Panc1 (cell line): ENCODE data around the gene IL1RAPL1. TPM values are rescaled to one million over a fixed set of nuclear protein-coding genes. Genes with fewer than 3 reads are reported as not detected.

Experiments
- ATAC-seq: fragments of 200-7000 bp; cut with Tn5 transposase; 2 replicates; pipeline ENCODE4 v1.9.1; 2020; ENCODE audit warnings: mild to moderate bottlenecking, moderate library complexity
- BruUV-seq: library from RNA; stranded (reverse); fragments of 400-500 nt; replicated peaks from 2 replicates; lab custom pipeline; 2021; lab: Mats Ljungman, UMichigan
- CTCF ChIA-PET: fragments of 300-600 bp; sonication (Branson Sonifier 250); formaldehyde crosslinking; loops from one replicate; lab custom pipeline; 2022; ENCODE audit warnings: antibody characterized with exemption; lab: Charles Lee
- POLR2A ChIA-PET: fragments of 300-600 bp; sonication (Branson Sonifier 250); formaldehyde crosslinking; loops from one replicate; lab custom pipeline; 2022; ENCODE audit warnings: antibody characterized with exemption; lab: Charles Lee
- DNase-seq: peaks from one replicate; pipeline ENCODE4 v3.0.0-alpha.2; 2010; ENCODE audit warnings: low read depth, low spot score
- H3K27ac ChIP-seq: 2 replicates; pipeline ENCODE4 v1.5.1; 2011; ENCODE audit warnings: mild to moderate bottlenecking, low read length, inconsistent platforms
- H3K27me3 ChIP-seq: fragments of 200-500 bp; sonication (Bioruptor generic); 2 replicates; pipeline ENCODE4 v1.6.0; 2014; ENCODE audit warnings: low read length, inconsistent platforms; ENCODE audit not compliant: control insufficient read depth, insufficient read depth
- H3K36me3 ChIP-seq: fragments of 200-500 bp; sonication (Bioruptor generic); 2 replicates; pipeline ENCODE4 v1.5.1; 2014; ENCODE audit warnings: inconsistent platforms, mild to moderate bottlenecking, low read length, moderate library complexity; ENCODE audit not compliant: control insufficient read depth, insufficient read depth
- H3K4me1 ChIP-seq: 2 replicates; pipeline ENCODE4 v1.5.1; 2011; ENCODE audit warnings: inconsistent platforms, mild to moderate bottlenecking, low read length, moderate library complexity; ENCODE audit not compliant: control insufficient read depth, insufficient read depth
- H3K4me3 ChIP-seq, 2 experiments: 2 replicates each; pipeline ENCODE4 v1.5.1; 2011 to 2012; ENCODE audit warnings: low read depth in 2 of 2, low read length in 2 of 2, mild to moderate bottlenecking in 2 of 2, inconsistent platforms in 1 of 2, moderate library complexity in 1 of 2
- H3K9me3 ChIP-seq: fragments of 200-500 bp; sonication (Bioruptor generic); 2 replicates; pipeline ENCODE4 v1.5.1; 2014; ENCODE audit warnings: low read depth, mild to moderate bottlenecking, inconsistent platforms, low read length, moderate library complexity; ENCODE audit not compliant: control insufficient read depth, insufficient read depth
- CTCF ChIP-seq: fragments of 450-650 bp; IDR thresholded peaks from 2 replicates; pipeline ENCODE4 v1.5.1; 2017; ENCODE audit warnings: mild to moderate bottlenecking
- POLR2AphosphoS5 ChIP-seq: IDR thresholded peaks from 2 replicates; pipeline ENCODE4 v1.6.1; 2012; ENCODE audit warnings: mild to moderate bottlenecking, low read depth, low read length, moderate library complexity
- SIN3A ChIP-seq: IDR thresholded peaks from 2 replicates; pipeline ENCODE4 v1.6.1; 2012; ENCODE audit warnings: low read depth, mild to moderate bottlenecking, low read length, moderate library complexity, borderline replicate concordance; ENCODE audit not compliant: insufficient read depth
- TCF7L2 ChIP-seq: IDR thresholded peaks from 2 replicates; pipeline ENCODE4 v1.6.1; 2011; ENCODE audit warnings: mild to moderate bottlenecking, low read depth, low read length, inconsistent platforms
- in situ Hi-C: cut with HindIII; loops from 2 replicates; pipeline ENCODE4 v1.10.0; 2016; ENCODE audit warnings: low sequenced_read_pairs, low pct_unique_long_range_greater_than_20kb
- intact Hi-C: fragments of 100-400 bp; cut with micrococcal nuclease; formaldehyde crosslinking; loops from one replicate; pipeline ENCODE4 v1.10.0; 2022; ENCODE audit not compliant: unreplicated experiment
- total RNA-seq: library from RNA; stranded (reverse); gene quantifications from one replicate; pipeline ENCODE4 v1.2.1, GENCODE V29; 2021; ENCODE audit not compliant: unreplicated experiment
- TF ChIP-seq, protein P1 (sequence below), 2 experiments: IDR thresholded peaks; 2 replicates each; pipeline ENCODE4 v1.6.1; 2011 to 2012; ENCODE audit warnings: low read depth in 2 of 2, control low read depth in 1 of 2, low read length in 1 of 2, mild to moderate bottlenecking in 1 of 2, moderate library complexity in 1 of 2; ENCODE audit not compliant: insufficient read depth in 1 of 2

IL1RAPL1 gene
- total RNA-seq, 1 experiment from 2014 or later = 0.59 TPM

DNA sequence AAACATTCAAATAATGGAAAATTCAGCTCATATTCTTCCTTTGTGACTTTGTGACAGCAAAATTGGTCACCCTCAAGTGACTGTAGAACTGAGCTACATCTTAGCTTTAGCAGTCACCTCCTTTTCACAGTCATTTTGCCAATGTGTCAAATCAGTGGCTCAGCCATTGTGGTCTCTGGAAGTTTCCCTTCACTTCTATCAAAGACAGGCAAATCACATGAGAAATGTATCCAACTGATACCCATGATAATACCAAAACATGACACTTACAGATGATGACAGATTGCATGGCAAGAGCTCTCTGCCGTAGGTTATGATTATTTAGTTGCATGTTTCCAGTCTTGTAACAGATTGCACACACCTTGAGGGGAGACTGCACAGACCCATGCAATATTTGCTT lies 1078.3 kb downstream of the IL1RAPL1 start:
- ChIA-PET POLR2A (no interaction called here), CTCF (no interaction called here)
- Histone ChIP-seq H3K27me3 (no peaks in the 10 kb centered on the region), H3K36me3 (no peaks in the 10 kb centered on the region), H3K4me3 (no peak overlapping the region), H3K27ac (peak overlapping the region; percentile 91; the same call in 1 of the 2 replicates), H3K9me3 (peaks cover 16% of the 10 kb centered on the region; the same call in 1 of the 2 replicates), H3K4me1 (peaks cover 5% of the 10 kb centered on the region)
- no peak for TF ChIP-seq CTCF
- TF ChIP-seq, protein P1, sequence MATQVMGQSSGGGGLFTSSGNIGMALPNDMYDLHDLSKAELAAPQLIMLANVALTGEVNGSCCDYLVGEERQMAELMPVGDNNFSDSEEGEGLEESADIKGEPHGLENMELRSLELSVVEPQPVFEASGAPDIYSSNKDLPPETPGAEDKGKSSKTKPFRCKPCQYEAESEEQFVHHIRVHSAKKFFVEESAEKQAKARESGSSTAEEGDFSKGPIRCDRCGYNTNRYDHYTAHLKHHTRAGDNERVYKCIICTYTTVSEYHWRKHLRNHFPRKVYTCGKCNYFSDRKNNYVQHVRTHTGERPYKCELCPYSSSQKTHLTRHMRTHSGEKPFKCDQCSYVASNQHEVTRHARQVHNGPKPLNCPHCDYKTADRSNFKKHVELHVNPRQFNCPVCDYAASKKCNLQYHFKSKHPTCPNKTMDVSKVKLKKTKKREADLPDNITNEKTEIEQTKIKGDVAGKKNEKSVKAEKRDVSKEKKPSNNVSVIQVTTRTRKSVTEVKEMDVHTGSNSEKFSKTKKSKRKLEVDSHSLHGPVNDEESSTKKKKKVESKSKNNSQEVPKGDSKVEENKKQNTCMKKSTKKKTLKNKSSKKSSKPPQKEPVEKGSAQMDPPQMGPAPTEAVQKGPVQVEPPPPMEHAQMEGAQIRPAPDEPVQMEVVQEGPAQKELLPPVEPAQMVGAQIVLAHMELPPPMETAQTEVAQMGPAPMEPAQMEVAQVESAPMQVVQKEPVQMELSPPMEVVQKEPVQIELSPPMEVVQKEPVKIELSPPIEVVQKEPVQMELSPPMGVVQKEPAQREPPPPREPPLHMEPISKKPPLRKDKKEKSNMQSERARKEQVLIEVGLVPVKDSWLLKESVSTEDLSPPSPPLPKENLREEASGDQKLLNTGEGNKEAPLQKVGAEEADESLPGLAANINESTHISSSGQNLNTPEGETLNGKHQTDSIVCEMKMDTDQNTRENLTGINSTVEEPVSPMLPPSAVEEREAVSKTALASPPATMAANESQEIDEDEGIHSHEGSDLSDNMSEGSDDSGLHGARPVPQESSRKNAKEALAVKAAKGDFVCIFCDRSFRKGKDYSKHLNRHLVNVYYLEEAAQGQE (IDR thresholded peaks at IDR 0.05; ENCODE audit: insufficient read depth in 1 of 2, low read depth in 2 of 2, low read length in 1 of 2) = no peak
- no peak for TF ChIP-seq POLR2AphosphoS5
- no peak for TF ChIP-seq TCF7L2
- TF ChIP-seq SIN3A = no peak
- intact Hi-C loops (no loop called here), in situ Hi-C loops (no loop called here)
- no TSS peak for BruUV-seq
- no peak for DNase-seq
- no peak for ATAC-seq

DNA sequence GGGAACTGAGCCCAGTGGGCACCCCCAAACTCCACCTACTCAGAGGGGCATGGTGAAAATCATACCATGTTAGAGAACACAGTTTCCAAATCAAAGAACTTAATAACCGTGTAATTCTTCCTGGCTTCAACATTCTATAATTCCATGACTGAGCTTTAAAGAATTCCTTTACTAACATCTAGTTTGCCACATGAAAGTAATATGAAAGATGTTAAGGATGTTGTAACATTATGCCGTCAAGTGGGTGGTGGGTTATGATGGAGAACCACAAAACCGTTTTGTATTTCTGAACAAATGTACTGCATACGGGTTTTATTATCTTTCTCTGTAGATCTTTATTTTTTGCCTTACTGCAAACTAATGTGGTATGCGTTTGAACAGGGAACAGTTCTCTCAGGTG lies 1079.1 kb downstream of the IL1RAPL1 start:
- DNase-seq (no peak), ATAC-seq (no peak)
- peaks cover 5% of the 10 kb centered on the region for H3K4me1 ChIP-seq
- no peaks in the 10 kb centered on the region for H3K27me3 ChIP-seq
- H3K4me3 ChIP-seq = no peak overlapping the region
- TF ChIP-seq POLR2AphosphoS5 = no peak
- no peak for TF ChIP-seq TCF7L2
- TF ChIP-seq, protein P1 (IDR thresholded peaks at IDR 0.05; ENCODE audit: insufficient read depth in 1 of 2, low read depth in 2 of 2, low read length in 1 of 2) = no peak
- TF ChIP-seq CTCF = no peak
- no peak for TF ChIP-seq SIN3A
- H3K9me3 ChIP-seq = peaks cover 15% of the 10 kb centered on the region; the same call in 1 of the 2 replicates
- no peaks in the 10 kb centered on the region for H3K36me3 ChIP-seq
- POLR2A ChIA-PET = no interaction called here
- H3K27ac ChIP-seq = peak overlapping the region; percentile 51; the same call in 1 of the 2 replicates
- intact Hi-C loops = no loop called here
- CTCF ChIA-PET = no interaction called here
- BruUV-seq = no TSS peak
- in situ Hi-C loops = no loop called here
